HG03469 (cell line): ENCODE measurements around the gene ASB8.
"Not testable (repeated sequence)": the region's sequence is repeated elsewhere in the genome, so short reads cannot be mapped to it uniquely, and the experiment has no call there.

Experiments
- ATAC-seq: cut with Tn5 transposase; IDR thresholded peaks from one replicate; pipeline ENCODE4 v1.9.1; 2021; ENCODE audit warnings: mild to moderate bottlenecking, moderate library complexity, moderate number of reproducible peaks; ENCODE audit not compliant: unreplicated experiment

The ASB8 gene

DNA sequence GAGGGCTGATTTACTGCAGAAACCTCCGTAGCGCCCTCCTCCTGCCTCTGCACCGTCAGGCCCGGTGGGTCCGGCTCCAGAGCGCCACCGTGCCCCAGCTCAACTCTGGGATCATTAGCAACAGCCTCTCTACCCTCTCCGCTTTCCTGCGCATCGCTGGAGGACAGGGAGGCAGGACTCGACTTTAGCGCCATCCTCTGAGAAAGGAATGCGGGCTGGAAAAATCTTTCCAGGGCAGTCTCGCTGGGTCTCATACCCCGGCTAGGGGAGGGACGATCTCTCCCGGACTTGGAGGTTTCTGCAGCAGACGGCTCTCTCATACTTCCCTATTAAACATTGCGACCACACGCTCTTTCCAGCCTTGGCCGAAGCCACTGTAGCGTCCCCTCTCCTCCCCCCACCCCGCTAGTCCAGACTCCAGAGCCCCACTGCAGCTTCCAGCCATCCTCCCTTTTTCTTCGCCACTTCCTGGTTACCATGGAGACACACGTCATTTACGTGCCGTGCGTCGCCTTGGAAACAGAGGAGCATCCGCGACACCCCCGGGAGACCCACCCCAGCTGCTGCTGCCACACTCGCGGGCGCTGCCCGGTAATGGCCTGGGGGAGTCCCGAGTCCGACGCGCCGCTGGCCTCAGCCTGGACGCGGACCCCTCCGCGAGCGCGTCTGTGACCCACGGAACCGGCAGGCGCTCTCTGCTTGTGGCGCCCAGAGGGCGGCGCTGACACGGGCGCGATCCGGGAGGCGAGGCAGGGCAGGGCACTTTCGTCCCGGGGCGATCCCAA lies 26.0 kb upstream of the ASB8 start, which contains the start of gene CCDC184:
CCDC184 (plus strand) TSS at position 554 of the 785 bp plus-strand sequence. CDS start 479 bp downstream, outside the sequence.
- ATAC-seq = peak; percentile 52

DNA sequence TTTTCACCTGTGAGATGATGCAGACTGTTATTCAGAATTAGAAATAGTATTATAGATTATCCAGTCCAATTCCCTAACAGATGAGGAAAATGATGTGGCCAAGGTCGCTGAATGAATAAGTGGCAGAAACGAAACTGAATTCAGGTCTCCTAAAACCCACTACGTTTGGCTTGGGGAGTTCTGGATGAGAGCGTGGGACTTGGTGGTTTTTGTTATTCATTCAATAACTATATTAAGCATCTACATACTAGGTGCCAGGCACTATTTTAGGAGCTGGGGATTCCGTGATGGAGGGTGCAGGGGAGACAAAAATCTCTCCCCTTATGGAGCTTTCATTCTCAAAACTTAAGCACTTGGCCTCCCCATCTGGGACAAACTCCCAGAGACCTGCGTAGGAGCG lies 25.3 kb upstream of the ASB8 start:
- ATAC-seq = no peak

- no peak for ATAC-seq
Observed at GRCh38 chr12:48180857-48181495, 23.7 kb upstream of the ASB8 start.

- no peak for ATAC-seq
Observed at GRCh38 chr12:48180424-48180823, 23.1 kb upstream of the ASB8 start.

DNA sequence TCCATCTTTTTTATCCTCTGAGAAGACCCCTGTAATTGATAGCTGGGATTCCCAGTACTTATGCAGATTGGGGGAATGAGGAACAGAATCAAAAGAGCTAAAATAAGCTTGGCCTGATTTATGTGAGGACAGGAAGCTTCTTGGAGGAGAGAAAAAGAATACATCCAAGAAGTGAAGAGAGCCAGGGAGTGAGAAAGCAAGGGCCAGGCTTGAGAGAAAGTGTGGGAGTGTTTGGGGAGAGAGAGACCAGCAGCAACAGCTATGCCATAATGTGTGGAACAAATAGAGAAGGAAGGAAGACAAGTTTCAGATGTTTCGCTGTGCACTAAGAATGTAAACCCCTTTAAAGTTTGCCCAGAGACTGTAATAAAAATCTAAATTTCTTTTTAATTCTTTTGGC lies 22.2 kb upstream of the ASB8 start:
- ATAC-seq = no peak

DNA sequence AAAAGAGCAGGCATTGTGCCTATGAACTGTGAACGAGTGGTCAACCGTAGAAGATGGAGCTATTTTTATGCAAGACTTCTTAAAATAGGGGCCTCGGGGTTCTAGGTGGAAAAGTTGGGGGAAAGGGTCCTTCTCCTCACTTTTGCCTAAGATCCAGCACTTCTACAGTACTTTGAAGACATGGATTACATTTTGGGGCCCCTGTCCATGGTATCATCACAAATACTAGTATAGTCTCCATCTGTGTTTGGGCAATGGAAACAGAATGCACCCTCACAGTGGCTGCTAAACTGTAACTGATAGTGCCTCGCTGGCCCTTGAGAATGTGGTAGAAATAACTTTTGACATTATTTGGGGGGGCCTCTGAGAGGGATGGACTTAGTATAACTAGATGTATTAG lies 20.7 kb upstream of the ASB8 start:
- no peak for ATAC-seq

GRCh38 chr12:48176417-48176751 lies 19.1 kb upstream of the ASB8 start:
- no peak for ATAC-seq

GRCh38 chr12:48175613-48176416 lies 18.5 kb upstream of the ASB8 start:
- ATAC-seq = no peak

DNA sequence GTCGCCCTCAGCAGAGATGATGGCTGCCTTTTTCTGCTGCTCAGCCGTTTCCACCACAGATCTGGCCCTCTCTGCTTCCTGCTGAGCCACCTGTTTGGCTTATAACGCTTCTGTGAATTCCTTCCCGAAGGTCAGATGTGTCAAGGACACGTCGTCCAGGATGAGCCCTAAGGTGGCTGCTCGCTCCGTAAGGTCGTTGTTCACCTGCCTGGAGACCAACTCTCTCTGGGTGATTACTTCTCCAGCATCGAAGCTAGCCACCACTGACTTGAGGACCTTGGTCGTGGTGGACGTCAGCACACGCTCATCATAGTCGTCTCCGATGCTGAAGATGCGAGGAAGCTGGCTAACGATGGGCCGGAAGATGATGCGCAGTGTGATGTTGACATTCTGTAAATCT lies 11.7 kb upstream of the ASB8 start:
- ATAC-seq = no peak

- no peak for ATAC-seq
Observed at GRCh38 chr12:48165089-48165981, 8.0 kb upstream of the ASB8 start.

DNA sequence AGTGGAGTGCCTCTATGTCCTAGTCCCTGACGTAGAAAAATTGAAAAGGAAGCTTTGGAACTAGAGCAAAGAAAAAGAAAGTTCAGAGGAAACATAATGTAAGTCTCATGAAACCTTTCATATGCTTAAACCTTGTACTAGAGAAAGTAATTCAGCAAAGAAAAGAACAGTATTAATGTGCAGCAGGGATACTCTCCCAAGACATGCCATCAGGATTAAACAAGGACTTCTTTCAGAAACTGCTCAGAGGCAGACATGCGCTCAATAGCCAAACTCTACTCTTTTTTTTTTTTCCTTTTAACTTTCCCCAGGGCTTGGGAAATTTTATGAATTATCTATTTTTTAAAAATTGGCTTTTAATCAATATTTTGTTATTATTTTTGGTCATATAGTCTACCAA lies 7.1 kb upstream of the ASB8 start:
- no peak for ATAC-seq

- ATAC-seq = no peak
Observed at GRCh38 chr12:48163150-48163747, 5.9 kb upstream of the ASB8 start.

DNA sequence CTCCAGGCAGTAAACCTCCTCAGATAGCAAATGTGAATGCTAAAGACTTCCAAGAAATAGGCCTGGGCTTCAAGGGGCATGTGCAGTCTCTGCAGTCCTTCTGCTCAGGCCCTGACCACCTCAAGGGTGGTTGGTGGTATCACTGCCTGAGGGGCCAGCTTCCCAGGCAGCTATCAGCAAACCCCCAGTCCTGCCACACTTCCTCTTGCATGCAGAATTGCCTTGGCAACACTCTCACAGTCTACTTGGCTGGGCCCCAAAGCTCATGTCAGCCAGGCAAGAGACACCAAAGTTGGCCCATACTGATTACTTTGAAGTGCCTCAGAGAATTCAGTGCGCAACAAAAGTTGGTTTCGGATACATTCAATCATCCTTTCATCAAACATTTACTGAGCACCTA lies 3.5 kb upstream of the ASB8 start:
- no peak for ATAC-seq

- ATAC-seq = no peak
Observed at GRCh38 chr12:48160046-48160445, 2.7 kb upstream of the ASB8 start.

GRCh38 chr12:48157889-48158370 lies 615 bp upstream of the ASB8 start:
- no peak for ATAC-seq

- ATAC-seq = no peak
Observed at GRCh38 chr12:48156652-48157017, 680 bp downstream of the ASB8 start.

GRCh38 chr12:48155786-48156185 lies 1.5 kb downstream of the ASB8 start:
- ATAC-seq = not testable (repeated sequence)

- no peak for ATAC-seq
Observed at GRCh38 chr12:48151103-48151771, 6.1 kb downstream of the ASB8 start.

GRCh38 chr12:48145981-48146380 lies 11.3 kb downstream of the ASB8 start:
- no peak for ATAC-seq

DNA sequence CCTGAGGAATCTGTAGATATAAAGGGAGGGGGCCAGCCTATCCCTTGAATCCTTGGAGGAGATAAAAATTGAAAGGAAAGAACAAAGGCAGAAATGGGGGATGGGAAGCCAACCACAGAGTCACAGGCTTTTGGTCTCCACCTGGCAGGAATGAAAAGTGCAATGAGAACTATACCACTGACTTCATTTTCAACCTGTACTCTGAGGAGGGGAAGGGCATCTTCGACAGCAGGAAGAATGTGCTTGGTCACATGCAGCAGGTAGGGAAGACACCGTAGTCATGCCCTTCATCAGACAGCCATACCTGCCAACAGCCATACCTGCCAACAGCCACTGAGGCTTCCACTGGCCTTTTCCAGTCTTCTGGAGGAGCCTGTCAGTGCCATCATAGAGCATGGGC lies 13.4 kb downstream of the ASB8 start:
- no peak for ATAC-seq
